Immature natural killer cell (primary cell): ENCODE data around the gene PLCH1. TPM values are rescaled to one million over a fixed set of nuclear protein-coding genes. Genes with fewer than 3 reads are reported as not detected.
A peak's percentile ranks its signal among the peaks of the same experiment; 100 is the strongest.

Experiments used
- DNase-seq, 3 donors: peaks; one replicate each; pipeline ENCODE4 v3.0.0; 2022; ENCODE audit warnings: mixed read lengths in 1 of 3
- H3K27ac Mint-ChIP-seq, 6 donors: one replicate each; pipeline ENCODE4 v1.8.0; 2020; ENCODE audit warnings: mixed read lengths in 6 of 6, mild to moderate bottlenecking in 5 of 6, inconsistent platforms in 4 of 6, moderate library complexity in 3 of 6
- H3K27me3 Mint-ChIP-seq, 3 donors: one replicate each; pipeline ENCODE4 v1.8.0; 2020 to 2021; ENCODE audit warnings: low read depth in 3 of 3, mild to moderate bottlenecking in 3 of 3, mixed read lengths in 3 of 3, moderate library complexity in 3 of 3, inconsistent platforms in 1 of 3
- H3K36me3 Mint-ChIP-seq, 3 donors: one replicate each; pipeline ENCODE4 v1.8.0; 2020; ENCODE audit warnings: mixed read lengths in 3 of 3, inconsistent platforms in 2 of 3, mild to moderate bottlenecking in 2 of 3
- H3K4me1 Mint-ChIP-seq, 2 donors: one replicate each; pipeline ENCODE4 v1.8.0; 2020; ENCODE audit warnings: inconsistent platforms in 2 of 2, mild to moderate bottlenecking in 2 of 2, mixed read lengths in 2 of 2, moderate library complexity in 1 of 2
- H3K4me3 Mint-ChIP-seq, 5 donors: one replicate each; pipeline ENCODE4 v1.8.0; 2020; ENCODE audit warnings: mild to moderate bottlenecking in 5 of 5, mixed read lengths in 5 of 5, inconsistent platforms in 3 of 5, moderate library complexity in 3 of 5
- H3K9me3 Mint-ChIP-seq, 6 donors: one replicate each; pipeline ENCODE4 v1.8.0; 2020; ENCODE audit warnings: mild to moderate bottlenecking in 6 of 6, mixed read lengths in 6 of 6, inconsistent platforms in 4 of 6, moderate library complexity in 3 of 6
- polyA plus RNA-seq, 3 donors: library from polyadenylated mRNA; unstranded; fragments of 300-500 nt; fragmentation: Illumina TruSeq; gene quantifications; one replicate each; pipeline ENCODE4 v1.2.3, GENCODE V29; 2021

PLCH1 gene
- polyA plus RNA-seq, 3 donors from 2014 or later, result 0.11 TPM; not detected in 2

- DNase-seq, result no peak
- Mint-ChIP-seq H3K4me1 (no peaks in the 10 kb centered on the region), H3K27me3 (peaks cover 2 to 4% (median 3%) of the 10 kb centered on the region in 3 donors), H3K9me3 (peaks cover 0 to 2% (median 0%) of the 10 kb centered on the region in 6 donors), H3K36me3 (no peaks in the 10 kb centered on the region), H3K4me3 (no peak overlapping the region), H3K27ac (no peak overlapping the region)
Observed at GRCh38 chr3:155446366-155446765, 298.5 kb downstream of the PLCH1 start.

DNA sequence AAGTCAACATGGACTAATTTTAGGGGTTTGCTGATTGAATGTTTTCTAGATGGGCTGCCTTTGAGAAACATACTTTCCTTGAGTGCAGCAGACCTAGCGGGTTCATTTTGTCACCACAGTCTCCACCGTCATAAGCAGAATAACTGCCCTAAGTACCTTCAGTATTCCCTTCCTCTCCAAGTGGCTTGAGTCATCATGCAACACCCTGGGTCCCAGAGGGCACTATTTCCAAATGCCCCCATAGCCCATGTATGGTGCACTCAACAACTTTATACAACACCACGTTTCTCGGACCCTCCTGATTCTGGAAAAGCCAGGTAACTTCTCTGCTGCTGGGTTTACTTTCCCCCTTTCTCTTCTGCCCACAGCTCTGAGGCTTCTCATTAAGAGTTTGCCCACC, 300.1 kb downstream of the PLCH1 start:
- no peaks in the 10 kb centered on the region for H3K36me3 Mint-ChIP-seq
- H3K4me3 Mint-ChIP-seq, result no peak overlapping the region
- H3K27me3 Mint-ChIP-seq, result peaks cover 2 to 4% (median 3%) of the 10 kb centered on the region in 3 donors
- H3K27ac Mint-ChIP-seq, result no peak overlapping the region
- H3K9me3 Mint-ChIP-seq, result peaks cover 0 to 3% (median 0%) of the 10 kb centered on the region in 6 donors
- no peak for DNase-seq
- no peaks in the 10 kb centered on the region for H3K4me1 Mint-ChIP-seq

GRCh38 chr3:155443815-155444214, 301.1 kb downstream of the PLCH1 start:
- H3K4me1 Mint-ChIP-seq, result no peaks in the 10 kb centered on the region
- no peak overlapping the region for H3K4me3 Mint-ChIP-seq
- H3K27ac Mint-ChIP-seq, result peak overlapping the region in 1 of 6 donors; percentile 17
- DNase-seq, result no peak
- H3K36me3 Mint-ChIP-seq, result no peaks in the 10 kb centered on the region
- H3K27me3 Mint-ChIP-seq, result peaks cover 2 to 4% (median 3%) of the 10 kb centered on the region in 3 donors
- peaks cover 0 to 3% (median 0%) of the 10 kb centered on the region in 6 donors for H3K9me3 Mint-ChIP-seq

- Mint-ChIP-seq H3K27ac (no peak overlapping the region), H3K27me3 (peaks cover 2 to 4% (median 3%) of the 10 kb centered on the region in 3 donors), H3K4me1 (no peaks in the 10 kb centered on the region), H3K9me3 (peaks cover 0 to 7% (median 1%) of the 10 kb centered on the region in 6 donors), H3K36me3 (no peaks in the 10 kb centered on the region), H3K4me3 (no peak overlapping the region)
- DNase-seq, result no peak
Observed at GRCh38 chr3:155442072-155442471, 302.8 kb downstream of the PLCH1 start.

DNA sequence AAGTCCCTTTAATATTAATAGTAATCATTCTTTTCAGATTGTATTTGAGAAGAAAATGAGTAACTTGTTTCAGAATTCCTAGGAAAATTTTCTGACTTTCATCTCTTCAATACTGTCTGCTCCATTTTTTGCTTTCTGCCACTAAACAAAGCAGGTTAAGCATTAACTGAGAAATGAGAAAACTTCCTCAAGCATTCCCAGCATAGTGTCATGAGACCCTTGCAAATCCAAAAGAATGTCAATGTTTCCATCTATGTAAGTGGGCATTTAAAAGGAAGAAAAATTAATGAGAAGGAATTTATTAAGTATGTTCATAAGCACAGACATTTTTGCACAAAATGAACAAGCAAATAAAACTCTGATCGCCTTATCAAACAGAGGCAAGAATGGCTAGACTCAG, 303.4 kb downstream of the PLCH1 start:
- no peak overlapping the region for H3K4me3 Mint-ChIP-seq
- no peaks in the 10 kb centered on the region for H3K36me3 Mint-ChIP-seq
- H3K27me3 Mint-ChIP-seq, result peaks cover 2 to 4% (median 3%) of the 10 kb centered on the region in 3 donors
- H3K4me1 Mint-ChIP-seq, result no peaks in the 10 kb centered on the region
- H3K9me3 Mint-ChIP-seq, result peaks cover 0 to 7% (median 1%) of the 10 kb centered on the region in 6 donors
- no peak for DNase-seq
- H3K27ac Mint-ChIP-seq, result no peak overlapping the region

DNA sequence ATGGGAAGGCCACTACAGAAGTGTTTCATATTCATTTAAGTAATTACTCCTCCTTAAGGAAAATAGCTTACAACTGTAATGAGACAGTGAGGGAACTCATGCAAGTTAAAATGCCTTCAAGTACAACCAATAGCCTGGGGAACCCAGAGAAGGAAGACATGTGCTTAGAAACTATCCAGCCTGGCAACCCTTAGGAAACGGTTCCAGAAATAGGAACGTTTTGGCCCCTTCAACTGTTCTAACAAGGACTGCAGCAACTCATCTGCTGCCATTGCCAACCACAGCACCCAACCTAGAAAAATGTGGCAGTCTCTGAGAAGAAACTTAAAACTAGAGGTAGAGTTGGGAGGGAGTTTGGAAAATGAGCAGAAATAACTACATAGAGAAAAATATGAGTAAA, 303.8 kb downstream of the PLCH1 start:
- Mint-ChIP-seq H3K27ac (no peak overlapping the region), H3K9me3 (peaks cover 0 to 7% (median 1%) of the 10 kb centered on the region in 6 donors), H3K4me1 (no peaks in the 10 kb centered on the region), H3K4me3 (no peak overlapping the region), H3K36me3 (no peaks in the 10 kb centered on the region), H3K27me3 (peaks cover 2 to 4% (median 3%) of the 10 kb centered on the region in 3 donors)
- no peak for DNase-seq

- Mint-ChIP-seq H3K4me3 (no peak overlapping the region), H3K9me3 (peaks cover 0 to 5% (median 0%) of the 10 kb centered on the region in 6 donors), H3K36me3 (no peaks in the 10 kb centered on the region), H3K27ac (no peak overlapping the region), H3K27me3 (peaks cover 0 to 6% (median 0%) of the 10 kb centered on the region in 3 donors), H3K4me1 (no peaks in the 10 kb centered on the region)
- no peak for DNase-seq
Observed at GRCh38 chr3:155435821-155436220, 309.1 kb downstream of the PLCH1 start.

DNA sequence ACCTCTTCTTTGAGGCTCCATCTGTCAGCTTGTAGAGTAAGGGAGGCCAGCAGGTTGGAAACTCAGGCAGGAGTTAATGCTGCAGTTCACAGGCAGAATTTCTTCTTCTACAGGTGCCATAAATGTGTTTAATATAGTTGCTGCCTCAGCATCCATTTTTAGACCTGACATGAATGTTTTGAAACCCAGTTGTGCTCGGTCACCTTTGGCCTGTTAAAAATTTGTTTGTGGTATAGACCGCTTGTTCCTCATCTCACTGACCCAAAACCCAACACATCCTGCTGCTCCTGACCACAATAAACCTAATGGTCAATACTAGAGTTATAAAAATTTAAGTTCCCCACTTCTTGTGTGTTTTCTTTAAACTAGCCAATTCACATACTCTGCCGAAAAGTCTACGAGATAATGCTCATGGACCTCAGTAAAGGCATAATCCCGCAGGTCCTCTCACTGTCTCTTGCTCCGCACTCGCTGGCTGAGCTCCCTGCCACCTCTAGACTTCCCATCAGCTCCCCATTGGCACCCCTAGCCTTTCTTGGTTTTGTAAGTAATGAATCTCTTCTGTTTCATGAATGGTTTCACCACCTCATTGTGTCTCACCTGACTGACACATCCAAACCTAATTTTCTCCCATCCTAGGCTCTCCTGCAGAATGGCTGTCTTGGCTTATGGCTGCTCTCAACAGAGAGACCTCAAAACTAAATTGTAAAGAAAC, 312.9 kb downstream of the PLCH1 start:
- H3K9me3 Mint-ChIP-seq, result peaks cover 0 to 8% (median 2%) of the 10 kb centered on the region in 6 donors
- H3K27me3 Mint-ChIP-seq, result peaks cover 0 to 7% (median 0%) of the 10 kb centered on the region in 3 donors
- H3K36me3 Mint-ChIP-seq, result no peaks in the 10 kb centered on the region
- H3K4me1 Mint-ChIP-seq, result no peaks in the 10 kb centered on the region
- no peak for DNase-seq
- H3K27ac Mint-ChIP-seq, result no peak overlapping the region
- no peak overlapping the region for H3K4me3 Mint-ChIP-seq

GRCh38 chr3:155428563-155428962, 316.3 kb downstream of the PLCH1 start:
- Mint-ChIP-seq H3K36me3 (no peaks in the 10 kb centered on the region), H3K4me1 (no peaks in the 10 kb centered on the region), H3K9me3 (peaks cover 0 to 14% (median 5%) of the 10 kb centered on the region in 6 donors), H3K27me3 (peaks cover 0 to 1% (median 0%) of the 10 kb centered on the region in 3 donors), H3K4me3 (no peak overlapping the region), H3K27ac (no peak overlapping the region)
- no peak for DNase-seq

- no peak overlapping the region for H3K4me3 Mint-ChIP-seq
- peaks cover 0 to 1% (median 0%) of the 10 kb centered on the region in 3 donors for H3K27me3 Mint-ChIP-seq
- no peak overlapping the region for H3K27ac Mint-ChIP-seq
- H3K4me1 Mint-ChIP-seq, result no peaks in the 10 kb centered on the region
- H3K9me3 Mint-ChIP-seq, result peaks cover 0 to 15% (median 5%) of the 10 kb centered on the region in 6 donors
- H3K36me3 Mint-ChIP-seq, result no peaks in the 10 kb centered on the region
- no peak for DNase-seq
Observed at GRCh38 chr3:155426524-155427230, 318.2 kb downstream of the PLCH1 start.

GRCh38 chr3:155425396-155425795, 319.5 kb downstream of the PLCH1 start:
- H3K4me3 Mint-ChIP-seq, result no peak overlapping the region
- no peak overlapping the region for H3K27ac Mint-ChIP-seq
- DNase-seq, result no peak
- H3K4me1 Mint-ChIP-seq, result no peaks in the 10 kb centered on the region
- H3K27me3 Mint-ChIP-seq, result peaks cover 0 to 1% (median 0%) of the 10 kb centered on the region in 3 donors
- peaks cover 0 to 24% (median 5%) of the 10 kb centered on the region in 6 donors for H3K9me3 Mint-ChIP-seq
- no peaks in the 10 kb centered on the region for H3K36me3 Mint-ChIP-seq

DNA sequence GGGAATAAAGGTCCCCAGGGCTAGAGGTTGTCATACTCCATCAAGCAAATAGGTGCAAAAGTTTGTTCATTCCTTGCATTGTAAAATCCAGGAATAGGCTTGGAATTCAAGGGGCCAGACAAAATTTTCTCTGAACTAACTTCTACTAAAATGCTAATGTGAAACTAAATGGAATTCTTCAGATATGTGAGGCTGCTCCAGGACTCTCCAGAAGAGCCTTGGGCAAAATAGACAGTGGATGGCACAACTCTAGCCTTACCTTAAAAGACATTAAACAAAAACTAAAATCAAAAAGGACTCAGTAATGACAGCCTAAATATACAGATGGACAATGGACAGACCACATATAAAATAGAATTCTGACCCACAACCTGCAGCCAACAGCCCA, 320.6 kb downstream of the PLCH1 start:
- H3K9me3 Mint-ChIP-seq, result peaks cover 0 to 24% (median 5%) of the 10 kb centered on the region in 6 donors
- no peaks in the 10 kb centered on the region for H3K36me3 Mint-ChIP-seq
- no peak overlapping the region for H3K4me3 Mint-ChIP-seq
- no peak overlapping the region for H3K27ac Mint-ChIP-seq
- no peaks in the 10 kb centered on the region for H3K4me1 Mint-ChIP-seq
- no peak for DNase-seq
- peaks cover 0 to 1% (median 0%) of the 10 kb centered on the region in 3 donors for H3K27me3 Mint-ChIP-seq

DNA sequence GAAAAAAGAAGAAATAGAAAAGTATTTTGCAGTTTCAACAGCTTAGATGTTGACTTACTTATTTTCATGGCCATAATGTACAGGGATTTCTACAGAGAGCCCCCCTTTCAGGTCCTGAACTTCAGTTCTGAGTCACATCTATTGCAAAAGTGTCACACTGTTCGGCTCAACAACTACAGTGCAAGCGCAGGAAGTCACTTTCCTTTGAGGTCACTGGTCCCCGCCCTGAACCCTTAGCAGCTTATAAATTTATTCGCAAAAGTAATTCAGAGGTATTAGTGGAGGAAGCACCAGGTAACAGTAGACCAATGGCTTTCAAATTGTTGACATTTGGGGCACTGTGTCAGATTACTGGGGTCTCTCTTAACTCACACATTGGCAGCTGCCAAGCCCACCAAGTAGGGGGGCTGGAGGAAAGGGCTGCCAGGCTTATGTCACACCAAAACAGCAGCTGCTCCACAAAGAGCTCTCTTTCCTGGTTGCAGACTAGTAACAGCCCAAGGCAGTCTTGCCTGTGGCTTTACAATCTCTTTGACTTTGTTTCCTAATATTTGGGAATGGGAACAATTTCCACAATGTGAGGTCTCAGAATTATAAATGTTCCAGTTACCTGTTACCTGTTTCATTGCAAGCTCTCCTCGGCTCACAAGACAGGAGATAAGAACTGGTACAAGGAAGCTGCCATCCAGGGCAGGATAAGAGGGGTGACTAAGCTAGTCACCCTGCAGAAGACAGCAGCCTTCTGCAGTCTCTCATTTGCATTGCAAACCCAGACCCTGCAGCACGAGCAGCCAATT, 321.1 kb downstream of the PLCH1 start:
- DNase-seq, result no peak
- H3K36me3 Mint-ChIP-seq, result no peaks in the 10 kb centered on the region
- H3K27me3 Mint-ChIP-seq, result peaks cover 0 to 1% (median 0%) of the 10 kb centered on the region in 3 donors
- no peak overlapping the region for H3K4me3 Mint-ChIP-seq
- peaks cover 0 to 24% (median 5%) of the 10 kb centered on the region in 6 donors for H3K9me3 Mint-ChIP-seq
- H3K27ac Mint-ChIP-seq, result no peak overlapping the region
- no peaks in the 10 kb centered on the region for H3K4me1 Mint-ChIP-seq
